A673 (cell line): Measurements from ENCODE around the gene TRMT11. TPM values are rescaled to one million over a fixed set of nuclear protein-coding genes. Genes with fewer than 3 reads are reported as not detected.

ENCODE experiments used
- BruUV-seq: library from RNA; stranded (reverse); fragments of 400-500 nt; replicated peaks from 2 replicates; lab custom pipeline; 2021; lab: Mats Ljungman, UMichigan
- CTCF ChIA-PET: fragments of 300-600 bp; sonication (Branson Sonifier 250); formaldehyde crosslinking; loops from one replicate; lab custom pipeline; 2022; ENCODE audit warnings: antibody characterized with exemption; lab: Charles Lee
- POLR2A ChIA-PET: fragments of 300-600 bp; sonication (Branson Sonifier 250); formaldehyde crosslinking; loops from one replicate; lab custom pipeline; 2022; ENCODE audit warnings: antibody characterized with exemption; ENCODE audit not compliant: low non-redundant PET; lab: Charles Lee
- DNase-seq: peaks from one replicate; pipeline ENCODE4 v3.0.0-alpha.2; 2015; ENCODE audit warnings: low spot score
- H3K27ac ChIP-seq: fragments of 200-600 bp; sonication (generic); 2 replicates; pipeline ENCODE4 v1.5.1; 2016; ENCODE audit warnings: mixed run types, low read depth, mild to moderate bottlenecking, mixed read lengths, antibody characterized with exemption, low read length; ENCODE audit not compliant: poor library complexity, severe bottlenecking
- H3K27me3 ChIP-seq: fragments of 200-600 bp; sonication (generic); replicated peaks from 2 replicates; pipeline ENCODE4 v1.6.1; 2017; ENCODE audit warnings: mixed run types, low read depth, mild to moderate bottlenecking, mixed read lengths, antibody characterized with exemption, low read length; ENCODE audit not compliant: insufficient read depth, poor library complexity
- H3K36me3 ChIP-seq: fragments of 200-600 bp; sonication (generic); 2 replicates; pipeline ENCODE4 v1.6.1; 2016; ENCODE audit warnings: mixed run types, mild to moderate bottlenecking, mixed read lengths, antibody characterized with exemption, low read length; ENCODE audit not compliant: insufficient read depth, poor library complexity, severe bottlenecking
- H3K4me1 ChIP-seq: fragments of 200-600 bp; sonication (generic); 2 replicates; pipeline ENCODE4 v1.6.1; 2017; ENCODE audit warnings: mixed run types, mild to moderate bottlenecking, mixed read lengths, antibody characterized with exemption, low read length; ENCODE audit not compliant: insufficient read depth, poor library complexity, severe bottlenecking
- H3K4me3 ChIP-seq: fragments of 200-600 bp; sonication (generic); 2 replicates; pipeline ENCODE4 v1.5.1; 2016; ENCODE audit warnings: low read depth, mixed run types, mild to moderate bottlenecking, mixed read lengths, low read length; ENCODE audit not compliant: poor library complexity, severe bottlenecking
- H3K9me3 ChIP-seq: fragments of 200-600 bp; sonication (generic); 2 replicates; pipeline ENCODE4 v1.6.1; 2016; ENCODE audit warnings: mixed run types, low read depth, mild to moderate bottlenecking, mixed read lengths, antibody characterized with exemption, low read length; ENCODE audit not compliant: poor library complexity, severe bottlenecking
- EZH2 ChIP-seq: fragments of 200-600 bp; sonication (generic); IDR thresholded peaks from 2 replicates; pipeline ENCODE4 v1.6.1; 2017; ENCODE audit warnings: borderline replicate concordance, low read depth, mild to moderate bottlenecking, mixed read lengths, antibody characterized with exemption, low read length; ENCODE audit not compliant: poor library complexity, severe bottlenecking
- intact Hi-C: fragments of 100-400 bp; cut with micrococcal nuclease; formaldehyde crosslinking; loops from one replicate; pipeline ENCODE4 v1.10.0; 2022; ENCODE audit not compliant: unreplicated experiment
- total RNA-seq: library from RNA; stranded (reverse); gene quantifications from 2 replicates; pipeline ENCODE4 v1.2.3, GENCODE V29; 2021
- TF ChIP-seq, protein P1 (sequence below): fragments of 300-800, 200-600 bp; sonication (generic); conservative IDR thresholded peaks from 2 replicates; pipeline ENCODE4 v1.5.1; 2017; ENCODE audit warnings: low read depth, mild to moderate bottlenecking, antibody characterized with exemption, low read length, moderate library complexity, mixed read lengths

TRMT11 gene
- total RNA-seq, 1 experiment from 2014 or later: 29.1 TPM

GRCh38 chr6:125947615-125948014 is 38.7 kb upstream of the TRMT11 start:
- H3K27me3 ChIP-seq: no peaks in the 10 kb centered on the region
- BruUV-seq: no TSS peak
- intact Hi-C loops: no loop called here
- no peak overlapping the region for H3K4me3 ChIP-seq
- TF ChIP-seq EZH2: no peak
- TF ChIP-seq, protein P1, sequence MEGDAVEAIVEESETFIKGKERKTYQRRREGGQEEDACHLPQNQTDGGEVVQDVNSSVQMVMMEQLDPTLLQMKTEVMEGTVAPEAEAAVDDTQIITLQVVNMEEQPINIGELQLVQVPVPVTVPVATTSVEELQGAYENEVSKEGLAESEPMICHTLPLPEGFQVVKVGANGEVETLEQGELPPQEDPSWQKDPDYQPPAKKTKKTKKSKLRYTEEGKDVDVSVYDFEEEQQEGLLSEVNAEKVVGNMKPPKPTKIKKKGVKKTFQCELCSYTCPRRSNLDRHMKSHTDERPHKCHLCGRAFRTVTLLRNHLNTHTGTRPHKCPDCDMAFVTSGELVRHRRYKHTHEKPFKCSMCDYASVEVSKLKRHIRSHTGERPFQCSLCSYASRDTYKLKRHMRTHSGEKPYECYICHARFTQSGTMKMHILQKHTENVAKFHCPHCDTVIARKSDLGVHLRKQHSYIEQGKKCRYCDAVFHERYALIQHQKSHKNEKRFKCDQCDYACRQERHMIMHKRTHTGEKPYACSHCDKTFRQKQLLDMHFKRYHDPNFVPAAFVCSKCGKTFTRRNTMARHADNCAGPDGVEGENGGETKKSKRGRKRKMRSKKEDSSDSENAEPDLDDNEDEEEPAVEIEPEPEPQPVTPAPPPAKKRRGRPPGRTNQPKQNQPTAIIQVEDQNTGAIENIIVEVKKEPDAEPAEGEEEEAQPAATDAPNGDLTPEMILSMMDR: no peak
- H3K36me3 ChIP-seq: no peaks in the 10 kb centered on the region
- no peaks in the 10 kb centered on the region for H3K9me3 ChIP-seq
- H3K4me1 ChIP-seq: no peaks in the 10 kb centered on the region
- CTCF ChIA-PET: interaction anchor here (0.8 kb wide), 1 partner anchor 9 kb away, joined by 5 read pairs; no protein-coding TSS in a partner anchor
- H3K27ac ChIP-seq: no peak overlapping the region
- DNase-seq: no peak
- POLR2A ChIA-PET: no interaction called here

DNA sequence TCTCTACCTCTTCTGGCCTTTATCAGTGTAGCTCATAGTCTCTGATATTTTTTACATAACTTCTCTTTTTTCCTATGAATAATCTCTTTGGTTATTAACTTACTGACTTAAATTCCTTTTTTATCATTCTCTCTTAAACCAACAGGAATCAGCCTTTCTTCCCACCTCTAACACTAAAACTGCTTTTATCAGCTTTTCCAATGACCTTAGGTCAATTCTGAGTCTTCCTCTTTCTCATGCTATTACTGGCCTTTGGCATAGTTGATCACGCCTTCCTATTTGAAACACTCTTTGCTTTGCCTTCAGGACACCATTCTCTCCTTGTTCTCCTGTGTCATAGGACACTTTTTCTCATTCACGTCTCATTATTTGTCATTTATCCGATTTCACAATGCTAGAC is 37.9 kb upstream of the TRMT11 start:
- H3K36me3 ChIP-seq: no peaks in the 10 kb centered on the region
- H3K27me3 ChIP-seq: no peaks in the 10 kb centered on the region
- no peaks in the 10 kb centered on the region for H3K4me1 ChIP-seq
- TF ChIP-seq EZH2: no peak
- TF ChIP-seq, protein P1: no peak
- no peak for DNase-seq
- H3K9me3 ChIP-seq: no peaks in the 10 kb centered on the region
- ChIA-PET POLR2A (no interaction called here), CTCF (interaction anchor here (0.8 kb wide), 1 partner anchor 8 kb away, joined by 5 read pairs; no protein-coding TSS in a partner anchor)
- no peak overlapping the region for H3K4me3 ChIP-seq
- intact Hi-C loops: no loop called here
- H3K27ac ChIP-seq: no peak overlapping the region
- BruUV-seq: no TSS peak

GRCh38 chr6:125949069-125949468 is 37.3 kb upstream of the TRMT11 start:
- no peak overlapping the region for H3K4me3 ChIP-seq
- H3K27me3 ChIP-seq: no peaks in the 10 kb centered on the region
- DNase-seq: no peak
- no peak for TF ChIP-seq EZH2
- TF ChIP-seq, protein P1: no peak
- no TSS peak for BruUV-seq
- POLR2A ChIA-PET: no interaction called here
- CTCF ChIA-PET: no interaction called here
- no peaks in the 10 kb centered on the region for H3K36me3 ChIP-seq
- intact Hi-C loops: no loop called here
- H3K4me1 ChIP-seq: no peaks in the 10 kb centered on the region
- H3K9me3 ChIP-seq: no peaks in the 10 kb centered on the region
- H3K27ac ChIP-seq: no peak overlapping the region
